ENCODE results near the gene PCYT1A. TPM values are rescaled to one million over a fixed set of nuclear protein-coding genes. Genes with fewer than 3 reads are reported as not detected.

The PCYT1A gene
- total and polyA plus RNA-seq, 2 donors: 18.9 to 23.3 TPM

DNA sequence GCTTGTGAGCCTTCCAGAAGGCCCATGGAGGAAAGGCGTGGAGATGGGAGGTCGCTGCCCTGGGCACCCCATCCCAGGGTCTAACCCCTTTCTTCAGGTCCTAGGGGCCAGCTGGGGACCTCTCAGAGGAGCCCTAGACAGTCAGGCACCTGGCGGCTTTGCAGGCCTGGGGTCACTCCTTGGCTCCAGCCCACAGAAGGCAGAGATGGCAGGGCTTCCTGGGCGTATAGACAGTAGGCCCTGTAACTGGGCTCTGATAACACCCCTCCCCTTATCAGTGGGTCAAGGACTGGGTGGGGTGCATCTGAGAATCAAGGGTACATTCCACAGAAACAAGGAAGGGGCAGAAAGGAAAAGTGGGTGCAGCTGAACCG is 93.0 kb downstream of the PCYT1A start:
- no peaks in the 10 kb centered on the region for H3K36me3 ChIP-seq (ENCODE audit: control insufficient read depth in 2 of 2, insufficient read depth in 2 of 2, low read length in 1 of 2)
- no peaks in the 10 kb centered on the region for H3K9me3 ChIP-seq (ENCODE audit: control insufficient read depth in 2 of 2, insufficient read depth in 1 of 2, low read length in 1 of 2)
- no peak overlapping the region for H3K4me3 ChIP-seq (ENCODE audit: low read length in 2 of 2)
- H3K27ac ChIP-seq (ENCODE audit: low read depth in 1 of 2, low read length in 1 of 2): no peak overlapping the region
- peaks cover 10 to 49% of the 10 kb centered on the region in 2 donors for H3K4me1 ChIP-seq (ENCODE audit: control insufficient read depth in 2 of 2, insufficient read depth in 2 of 2, low read length in 2 of 2)
- 96% methylated on average over 5 of the region's 5 CpGs for WGBS
- no peak for DNase-seq (ENCODE audit: low read depth in 6 of 9, low spot score in 9 of 9)
- no peaks in the 10 kb centered on the region for H3K27me3 ChIP-seq (ENCODE audit: control insufficient read depth in 2 of 2, insufficient read depth in 1 of 2, low read length in 1 of 2)

DNA sequence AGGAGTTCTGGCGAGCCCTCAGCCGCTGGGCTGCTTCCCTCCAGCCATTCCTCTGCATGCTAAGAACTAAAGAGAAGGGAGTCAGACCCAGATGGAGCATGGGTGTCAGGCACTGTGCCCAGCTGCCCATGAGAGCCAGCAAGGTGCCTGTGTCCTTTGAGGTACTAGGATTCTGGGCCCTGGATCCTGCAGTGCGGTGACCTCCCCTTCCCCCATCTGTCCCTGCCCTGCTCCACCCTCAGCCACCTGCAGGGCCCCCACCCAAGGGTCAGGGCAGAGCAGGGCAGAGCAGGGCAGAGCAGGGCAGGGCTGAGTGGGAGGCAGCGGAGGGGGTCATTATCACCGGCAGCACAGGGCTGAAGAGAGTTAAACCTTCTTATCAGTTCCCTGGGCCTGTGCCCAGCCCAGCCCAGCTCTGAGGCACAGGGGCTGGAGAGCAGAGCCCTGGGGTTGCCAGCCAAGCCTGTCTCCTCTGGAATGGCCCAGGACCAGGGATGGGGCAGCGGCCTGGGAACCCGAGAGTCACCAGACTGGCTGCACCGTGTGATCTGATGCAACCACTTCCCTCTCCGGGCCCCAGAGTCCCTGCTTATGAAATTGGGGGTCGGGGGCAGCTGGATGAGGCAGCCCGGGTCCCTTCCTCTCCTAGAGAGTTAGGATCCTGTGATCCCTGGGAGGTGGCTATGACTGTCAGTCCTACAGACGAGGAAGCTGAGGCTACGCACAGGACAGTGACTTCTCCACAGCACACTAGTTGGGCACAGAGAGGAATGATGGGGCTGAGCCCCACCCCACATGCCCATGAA is 93.6 kb downstream of the PCYT1A start:
- Histone ChIP-seq H3K9me3 (ENCODE audit: control insufficient read depth in 2 of 2, insufficient read depth in 1 of 2, low read length in 1 of 2) (no peaks in the 10 kb centered on the region), H3K4me3 (ENCODE audit: low read length in 2 of 2) (no peak overlapping the region), H3K27me3 (ENCODE audit: control insufficient read depth in 2 of 2, insufficient read depth in 1 of 2, low read length in 1 of 2) (no peaks in the 10 kb centered on the region), H3K27ac (ENCODE audit: low read depth in 1 of 2, low read length in 1 of 2) (peak overlapping the region in 1 of 2 donors; percentile 30), H3K4me1 (ENCODE audit: control insufficient read depth in 2 of 2, insufficient read depth in 2 of 2, low read length in 2 of 2) (peaks cover 10 to 53% of the 10 kb centered on the region in 2 donors), H3K36me3 (ENCODE audit: control insufficient read depth in 2 of 2, insufficient read depth in 2 of 2, low read length in 1 of 2) (no peaks in the 10 kb centered on the region)
- 79% methylated on average over 13 of the region's 13 CpGs for WGBS
- no peak for DNase-seq (ENCODE audit: low read depth in 6 of 9, low spot score in 9 of 9)

DNA sequence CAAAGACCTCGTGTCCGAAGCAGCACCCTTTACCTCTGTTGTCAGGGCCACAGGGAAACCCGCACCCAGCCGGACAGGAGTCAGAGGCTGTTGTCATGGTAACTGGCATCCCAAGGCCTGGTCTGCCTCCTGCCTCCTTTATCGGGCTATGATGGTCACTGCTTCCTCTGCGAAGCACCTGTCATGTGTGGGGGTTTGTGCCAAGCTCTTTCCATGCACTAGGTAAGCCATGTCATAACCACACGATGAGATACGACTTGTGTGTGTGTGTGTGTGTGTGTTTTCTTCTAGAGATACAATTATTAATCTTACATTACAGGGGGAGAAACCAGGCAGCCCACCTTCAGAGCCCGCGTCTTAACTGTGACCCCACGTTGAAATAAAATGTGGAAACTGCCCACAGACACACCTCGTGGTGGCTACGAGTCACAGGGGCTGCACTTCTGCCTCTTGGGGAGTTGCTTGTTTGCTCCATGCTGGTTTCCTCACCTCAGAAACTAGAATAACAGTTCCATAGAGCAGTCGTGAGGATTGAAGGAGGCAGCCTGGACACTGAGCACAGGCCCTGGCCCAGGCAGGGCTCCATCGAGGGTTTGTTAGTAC is 94.3 kb downstream of the PCYT1A start:
- H3K27me3 ChIP-seq (ENCODE audit: control insufficient read depth in 2 of 2, insufficient read depth in 1 of 2, low read length in 1 of 2): no peaks in the 10 kb centered on the region
- no peak for DNase-seq (ENCODE audit: low read depth in 6 of 9, low spot score in 9 of 9)
- WGBS: 79% methylated on average over 15 of the region's 15 CpGs
- H3K27ac ChIP-seq (ENCODE audit: low read depth in 1 of 2, low read length in 1 of 2): peak overlapping the region; percentile 33 to 89
- H3K36me3 ChIP-seq (ENCODE audit: control insufficient read depth in 2 of 2, insufficient read depth in 2 of 2, low read length in 1 of 2): no peaks in the 10 kb centered on the region
- H3K9me3 ChIP-seq (ENCODE audit: control insufficient read depth in 2 of 2, insufficient read depth in 1 of 2, low read length in 1 of 2): no peaks in the 10 kb centered on the region
- no peak overlapping the region for H3K4me3 ChIP-seq (ENCODE audit: low read length in 2 of 2)
- H3K4me1 ChIP-seq (ENCODE audit: control insufficient read depth in 2 of 2, insufficient read depth in 2 of 2, low read length in 2 of 2): peaks cover 10 to 58% of the 10 kb centered on the region in 2 donors

DNA sequence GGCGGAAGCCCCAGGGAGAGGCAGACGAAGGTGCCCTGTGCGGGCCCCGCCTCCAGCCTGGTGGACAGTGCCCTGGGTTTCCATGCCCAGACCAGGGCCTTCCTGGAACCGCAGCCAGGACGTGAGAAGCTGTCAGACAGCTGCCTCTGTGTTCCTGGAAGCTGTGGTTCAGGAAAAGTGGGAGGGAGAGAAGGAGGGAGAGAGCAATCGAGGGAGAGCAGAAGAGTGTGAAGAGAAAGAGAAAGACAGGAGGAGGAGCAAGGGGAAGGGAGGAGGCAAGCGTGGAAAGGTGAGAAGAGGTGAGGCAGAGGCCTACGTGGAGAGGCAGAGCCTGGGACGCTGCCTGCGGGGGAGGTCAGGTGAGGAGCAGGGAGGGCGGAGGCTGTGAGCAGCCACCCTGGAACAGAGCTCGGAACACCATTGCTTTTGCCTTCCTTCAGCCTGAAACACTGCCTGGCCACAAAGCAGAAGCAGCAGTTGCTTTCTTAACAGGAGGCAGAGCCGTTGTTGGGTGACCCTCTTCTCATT is 94.9 kb downstream of the PCYT1A start:
- DNase-seq (ENCODE audit: low read depth in 6 of 9, low spot score in 9 of 9): peak in 3 of 9 donors; percentile 17 to 53 (median 37)
- Histone ChIP-seq H3K4me1 (ENCODE audit: control insufficient read depth in 2 of 2, insufficient read depth in 2 of 2, low read length in 2 of 2) (peaks cover 10 to 62% of the 10 kb centered on the region in 2 donors), H3K27me3 (ENCODE audit: control insufficient read depth in 2 of 2, insufficient read depth in 1 of 2, low read length in 1 of 2) (no peaks in the 10 kb centered on the region), H3K4me3 (ENCODE audit: low read length in 2 of 2) (no peak overlapping the region), H3K36me3 (ENCODE audit: control insufficient read depth in 2 of 2, insufficient read depth in 2 of 2, low read length in 1 of 2) (no peaks in the 10 kb centered on the region), H3K9me3 (ENCODE audit: control insufficient read depth in 2 of 2, insufficient read depth in 1 of 2, low read length in 1 of 2) (no peaks in the 10 kb centered on the region), H3K27ac (ENCODE audit: low read depth in 1 of 2, low read length in 1 of 2) (peak overlapping the region; percentile 32 to 89)
- WGBS: 58% methylated on average over 14 of the region's 14 CpGs

DNA sequence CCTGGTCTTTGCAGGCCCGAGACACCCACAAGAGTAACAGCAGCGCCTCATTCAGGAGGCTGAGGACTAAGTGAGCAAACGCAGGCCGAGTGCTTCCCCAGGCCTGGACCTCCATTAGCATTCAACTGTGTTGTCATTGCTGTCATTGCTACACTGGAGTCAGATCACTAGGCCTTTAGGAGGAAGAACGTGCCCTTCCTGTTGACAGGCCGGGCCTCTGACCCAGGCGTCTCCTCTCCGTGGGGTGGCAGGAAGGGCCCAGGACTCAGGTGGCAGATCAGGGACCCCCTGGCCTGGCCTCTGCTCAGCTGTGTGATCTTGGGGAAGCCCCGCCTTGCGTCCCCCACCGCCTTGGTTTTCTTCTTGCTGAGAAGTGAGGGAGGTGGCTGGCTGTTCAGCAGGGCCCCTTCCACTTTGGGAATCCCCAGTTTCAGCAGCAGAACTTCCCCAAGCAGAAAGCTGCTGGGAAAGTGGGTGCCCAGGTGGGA is 95.4 kb downstream of the PCYT1A start:
- Histone ChIP-seq H3K27ac (ENCODE audit: low read depth in 1 of 2, low read length in 1 of 2) (peak overlapping the region; percentile 32 to 89), H3K27me3 (ENCODE audit: control insufficient read depth in 2 of 2, insufficient read depth in 1 of 2, low read length in 1 of 2) (no peaks in the 10 kb centered on the region), H3K4me3 (ENCODE audit: low read length in 2 of 2) (no peak overlapping the region), H3K9me3 (ENCODE audit: control insufficient read depth in 2 of 2, insufficient read depth in 1 of 2, low read length in 1 of 2) (no peaks in the 10 kb centered on the region), H3K36me3 (ENCODE audit: control insufficient read depth in 2 of 2, insufficient read depth in 2 of 2, low read length in 1 of 2) (no peaks in the 10 kb centered on the region), H3K4me1 (ENCODE audit: control insufficient read depth in 2 of 2, insufficient read depth in 2 of 2, low read length in 2 of 2) (peaks cover 12 to 67% of the 10 kb centered on the region in 2 donors)
- 56% methylated on average over 11 of the region's 11 CpGs for WGBS
- peak in 3 of 9 donors; percentile 44 to 70 (median 53) for DNase-seq (ENCODE audit: low read depth in 6 of 9, low spot score in 9 of 9)

DNA sequence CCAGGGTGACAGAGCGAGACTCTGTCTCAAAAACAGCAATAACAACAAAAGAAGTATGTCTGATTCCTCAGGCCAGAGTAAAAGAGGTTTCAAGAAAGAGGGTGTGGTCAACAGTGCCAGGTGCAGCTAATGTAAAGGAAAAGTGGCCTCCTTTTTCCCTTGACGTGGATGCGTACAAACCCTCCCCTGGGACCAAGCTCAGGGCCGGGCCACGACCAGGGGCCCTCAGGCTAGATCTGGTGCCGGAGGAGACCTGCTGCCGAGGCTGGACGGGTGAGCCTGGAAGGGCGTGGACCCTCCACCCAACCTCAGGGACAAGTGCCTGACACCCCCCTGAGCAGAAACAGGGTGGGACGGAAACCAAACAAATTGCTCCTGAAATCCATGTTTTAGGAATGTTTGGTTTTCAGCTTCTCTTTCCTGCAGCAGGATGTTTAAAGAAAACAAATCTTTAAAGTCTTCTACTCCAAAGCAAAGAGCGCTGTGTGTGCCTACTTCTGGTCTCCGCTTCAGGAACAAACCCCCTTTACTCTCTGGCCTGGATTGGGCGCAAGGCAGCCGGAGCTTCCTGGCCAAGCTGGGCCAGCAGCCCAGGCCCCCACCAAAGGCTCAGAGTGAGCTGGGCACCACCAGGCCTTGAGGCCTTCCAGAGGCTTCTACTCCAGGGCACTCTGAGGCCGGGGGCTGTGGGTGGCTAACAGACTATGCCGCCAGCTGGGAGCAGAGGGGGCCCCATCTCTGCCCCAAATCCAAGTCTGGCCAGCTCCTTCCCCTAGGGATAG is 97.8 kb downstream of the PCYT1A start:
- no peak for DNase-seq (ENCODE audit: low read depth in 6 of 9, low spot score in 9 of 9)
- peaks cover 0 to under 1% of the 10 kb centered on the region in 2 donors for H3K36me3 ChIP-seq (ENCODE audit: control insufficient read depth in 2 of 2, insufficient read depth in 2 of 2, low read length in 1 of 2)
- peaks cover 18 to 79% of the 10 kb centered on the region in 2 donors for H3K4me1 ChIP-seq (ENCODE audit: control insufficient read depth in 2 of 2, insufficient read depth in 2 of 2, low read length in 2 of 2)
- WGBS: 89% methylated on average over 16 of the region's 16 CpGs
- H3K27me3 ChIP-seq (ENCODE audit: control insufficient read depth in 2 of 2, insufficient read depth in 1 of 2, low read length in 1 of 2): no peaks in the 10 kb centered on the region
- H3K27ac ChIP-seq (ENCODE audit: low read depth in 1 of 2, low read length in 1 of 2): no peak overlapping the region
- peaks cover 0 to 7% of the 10 kb centered on the region in 2 donors for H3K9me3 ChIP-seq (ENCODE audit: control insufficient read depth in 2 of 2, insufficient read depth in 1 of 2, low read length in 1 of 2)
- H3K4me3 ChIP-seq (ENCODE audit: low read length in 2 of 2): no peak overlapping the region

DNA sequence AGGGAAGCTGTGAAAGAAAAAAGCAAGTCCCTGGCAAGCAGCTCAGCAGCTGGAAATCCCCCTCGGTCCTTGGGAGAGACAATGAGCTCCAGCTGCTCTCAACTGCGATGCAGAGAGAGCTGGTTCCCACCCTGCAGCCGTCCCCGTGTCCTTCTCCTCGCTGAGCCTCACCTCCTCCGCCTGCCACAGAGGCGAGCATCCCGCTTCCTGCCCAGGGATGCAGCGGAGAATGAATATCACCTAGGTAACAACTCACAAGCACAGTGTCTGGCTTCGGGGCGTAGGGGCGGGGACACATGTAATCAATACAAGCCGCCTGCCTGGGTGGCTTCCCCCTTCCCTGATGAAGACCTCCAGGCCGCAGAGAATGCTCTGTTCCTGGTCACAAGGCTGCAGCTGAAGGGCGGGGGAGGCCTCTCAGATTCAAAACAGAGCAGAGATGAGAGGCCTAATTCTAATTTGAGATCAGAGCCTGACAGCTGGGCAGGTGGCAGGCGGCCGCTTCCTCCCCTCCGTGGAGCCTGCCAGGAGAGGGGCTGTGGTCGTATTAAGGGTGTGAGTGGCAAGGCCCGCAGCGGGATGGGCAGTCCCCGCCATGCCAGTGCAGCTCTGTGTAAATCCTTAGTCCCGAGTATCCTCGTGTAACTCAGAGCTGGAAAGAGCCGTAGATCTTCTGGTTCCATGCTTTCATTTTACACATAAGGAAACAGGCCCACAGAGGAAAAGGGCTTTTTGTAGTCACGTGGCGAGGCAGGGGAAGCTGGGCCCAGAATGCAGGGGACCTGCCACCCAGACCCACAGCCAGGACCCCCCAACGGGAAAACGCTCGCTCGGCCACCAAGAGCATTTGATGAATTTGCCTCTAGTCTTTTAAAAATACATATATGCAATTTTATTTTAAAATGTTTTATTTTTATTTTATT is 100.6 kb downstream of the PCYT1A start:
- Histone ChIP-seq H3K4me3 (ENCODE audit: low read length in 2 of 2) (peak overlapping the region; percentile 1 to 10), H3K27ac (ENCODE audit: low read depth in 1 of 2, low read length in 1 of 2) (peak overlapping the region; percentile 46 to 79)
- 25% methylated on average over 31 of the region's 31 CpGs for WGBS

DNA sequence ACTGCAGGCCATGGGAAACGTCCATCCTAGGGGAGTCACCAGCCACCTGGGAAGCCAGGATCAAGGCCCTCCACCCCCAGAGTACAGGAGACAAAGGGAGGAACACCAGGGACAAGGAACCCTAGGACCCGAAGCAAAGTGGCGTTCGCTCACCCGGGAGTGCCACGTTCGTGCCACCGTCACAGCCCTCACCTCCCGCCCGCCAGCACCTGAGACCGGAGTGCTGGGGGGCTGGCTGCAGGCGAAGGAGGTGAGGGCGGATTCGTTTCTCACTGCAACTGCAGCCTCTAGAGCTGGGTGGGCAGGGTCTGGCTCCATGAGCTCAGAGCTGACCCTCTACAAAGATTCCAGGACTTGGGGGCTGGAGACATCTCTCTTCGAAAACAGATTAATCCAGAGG is 102.6 kb downstream of the PCYT1A start:
- no peak for DNase-seq (ENCODE audit: low read depth in 6 of 9, low spot score in 9 of 9)
- Histone ChIP-seq H3K4me1 (ENCODE audit: control insufficient read depth in 2 of 2, insufficient read depth in 2 of 2, low read length in 2 of 2) (peaks cover 21 to 81% of the 10 kb centered on the region in 2 donors), H3K4me3 (ENCODE audit: low read length in 2 of 2) (no peak overlapping the region), H3K27me3 (ENCODE audit: control insufficient read depth in 2 of 2, insufficient read depth in 1 of 2, low read length in 1 of 2) (no peaks in the 10 kb centered on the region), H3K36me3 (ENCODE audit: control insufficient read depth in 2 of 2, insufficient read depth in 2 of 2, low read length in 1 of 2) (peaks cover 0 to 2% of the 10 kb centered on the region in 2 donors), H3K9me3 (ENCODE audit: control insufficient read depth in 2 of 2, insufficient read depth in 1 of 2, low read length in 1 of 2) (peaks cover 0 to 9% of the 10 kb centered on the region in 2 donors), H3K27ac (ENCODE audit: low read depth in 1 of 2, low read length in 1 of 2) (no peak overlapping the region)
- WGBS: 99% methylated on average over 15 of the region's 15 CpGs

More for the DNA sequence above, 100.6 kb downstream of the PCYT1A start:
- Histone ChIP-seq H3K4me1 (ENCODE audit: control insufficient read depth in 2 of 2, insufficient read depth in 2 of 2, low read length in 2 of 2) (peaks cover 13 to 72% of the 10 kb centered on the region in 2 donors), H3K36me3 (ENCODE audit: control insufficient read depth in 2 of 2, insufficient read depth in 2 of 2, low read length in 1 of 2) (peaks cover 0 to 2% of the 10 kb centered on the region in 2 donors), H3K9me3 (ENCODE audit: control insufficient read depth in 2 of 2, insufficient read depth in 1 of 2, low read length in 1 of 2) (peaks cover 0 to 9% of the 10 kb centered on the region in 2 donors), H3K27me3 (ENCODE audit: control insufficient read depth in 2 of 2, insufficient read depth in 1 of 2, low read length in 1 of 2) (no peaks in the 10 kb centered on the region)
- peak in 3 of 9 donors; percentile 35 to 58 (median 39) for DNase-seq (ENCODE audit: low read depth in 6 of 9, low spot score in 9 of 9)

All from thymus (tissue), 11 donors.